KBM-7 (cell line): ENCODE data around the gene DUSP1.

Experiments used
- DNase-seq: peaks from one replicate; pipeline ENCODE4 v3.0.0-alpha.2; 2015
- in situ Hi-C: fragments of 300-500 bp; cut with MboI; formaldehyde crosslinking; loops from 2 replicates; pipeline ENCODE4 v1.14.3; 2020; ENCODE audit warnings: low sequenced_read_pairs, low pct_unique_long_range_greater_than_20kb, mixed read lengths

Gene DUSP1

GRCh38 chr5:172730981-172731679 is 39.9 kb downstream of the DUSP1 start:
- in situ Hi-C loops = no loop called here
- DNase-seq = no peak

- in situ Hi-C loops = no loop called here
These were observed 40.8 kb downstream of the DUSP1 start for GRCh38 chr5:172730222-172730621.

GRCh38 chr5:172729588-172729987 is 41.4 kb downstream of the DUSP1 start:
- no peak for DNase-seq
- in situ Hi-C loops = loop anchor here (10.0 kb wide), 1 partner anchor 195 kb away; no protein-coding TSS in a partner anchor

More at GRCh38 chr5:172730222-172730621, 40.8 kb downstream of the DUSP1 start:
- DNase-seq = no peak

DNA sequence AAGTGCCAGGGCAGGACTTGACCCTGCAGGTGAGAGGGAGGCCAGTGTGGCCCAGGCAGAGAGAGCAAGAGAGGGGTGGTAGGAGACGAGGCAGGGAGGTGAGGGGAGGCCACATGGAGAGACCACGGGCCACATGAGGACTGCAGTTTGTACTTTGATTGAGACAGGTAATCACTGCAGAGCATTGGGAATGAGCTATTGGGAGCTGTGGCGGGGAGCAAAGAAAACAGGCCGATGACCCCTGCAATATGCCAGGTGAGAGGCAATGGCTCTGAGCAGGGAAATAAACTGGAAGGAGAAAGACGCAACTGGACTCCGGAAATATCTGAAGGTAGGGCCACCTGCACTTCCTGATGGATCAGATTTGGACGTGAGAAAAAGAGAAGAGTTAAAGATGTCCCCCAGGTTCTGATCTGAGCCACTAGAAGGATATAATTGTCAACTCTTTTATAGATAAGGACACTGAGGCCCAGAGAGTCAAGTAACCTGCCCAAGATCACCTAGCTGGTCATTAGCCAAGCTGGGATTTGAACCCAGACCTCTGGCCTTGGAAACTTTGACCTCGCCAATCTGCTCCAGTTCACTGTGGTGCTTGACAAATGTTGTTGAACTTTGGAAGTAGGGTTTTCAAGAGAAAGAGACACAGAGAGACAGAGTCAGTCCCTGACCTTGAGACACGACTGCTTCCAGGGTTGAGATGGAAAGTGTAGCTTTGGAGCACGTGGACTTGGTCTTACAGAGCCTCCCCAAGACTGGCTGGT is 42.3 kb downstream of the DUSP1 start:
- in situ Hi-C loops = loop anchor here (10.0 kb wide), 1 partner anchor 196 kb away; no protein-coding TSS in a partner anchor
- DNase-seq = no peak

DNA sequence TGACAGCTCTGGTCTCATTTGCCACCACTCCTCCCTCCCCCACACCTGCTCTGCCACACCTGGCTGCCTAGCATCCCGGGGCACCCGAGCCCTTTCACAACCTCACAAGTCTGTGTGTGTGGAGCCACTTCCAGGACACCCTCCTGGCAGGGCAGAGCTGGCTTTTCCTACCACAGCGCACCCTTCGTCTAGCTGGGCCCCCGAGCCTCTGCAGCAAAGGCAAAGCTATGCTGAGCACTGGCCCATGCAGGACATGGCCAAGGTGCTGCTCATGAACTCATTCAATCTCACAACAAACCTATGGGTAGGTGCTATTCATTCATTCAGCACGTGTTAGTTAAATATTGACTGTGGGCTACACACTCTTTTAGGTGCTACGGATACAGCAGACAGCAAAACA is 43.4 kb downstream of the DUSP1 start:
- in situ Hi-C loops = loop anchor here (10.0 kb wide), 1 partner anchor 197 kb away; no protein-coding TSS in a partner anchor
- DNase-seq = no peak

- in situ Hi-C loops = loop anchor here (10.0 kb wide), 1 partner anchor 198 kb away; no protein-coding TSS in a partner anchor
- DNase-seq = no peak
These were observed 44.0 kb downstream of the DUSP1 start for GRCh38 chr5:172726966-172727365.

DNA sequence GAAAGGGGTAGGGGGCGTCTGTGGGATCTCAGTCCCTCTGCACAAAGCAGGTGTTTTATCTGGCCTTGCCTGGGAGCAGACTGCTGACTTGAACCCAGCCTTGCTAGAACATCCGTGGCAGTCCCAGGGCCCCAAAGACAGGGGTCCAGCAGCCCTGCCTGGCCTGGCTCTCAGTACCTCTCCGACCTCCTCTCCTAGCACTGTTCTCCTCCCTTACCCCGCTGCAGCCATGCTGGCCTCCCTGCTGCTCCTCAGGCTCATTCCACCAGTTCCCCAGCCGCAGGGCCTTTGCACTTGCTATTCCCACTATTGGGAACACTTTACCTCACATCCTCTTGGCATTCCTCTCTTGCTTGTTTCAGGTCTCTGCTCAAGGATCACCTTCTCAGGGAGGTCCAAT is 45.2 kb downstream of the DUSP1 start:
- in situ Hi-C loops = loop anchor here (10.0 kb wide), 1 partner anchor 199 kb away; no protein-coding TSS in a partner anchor

DNA sequence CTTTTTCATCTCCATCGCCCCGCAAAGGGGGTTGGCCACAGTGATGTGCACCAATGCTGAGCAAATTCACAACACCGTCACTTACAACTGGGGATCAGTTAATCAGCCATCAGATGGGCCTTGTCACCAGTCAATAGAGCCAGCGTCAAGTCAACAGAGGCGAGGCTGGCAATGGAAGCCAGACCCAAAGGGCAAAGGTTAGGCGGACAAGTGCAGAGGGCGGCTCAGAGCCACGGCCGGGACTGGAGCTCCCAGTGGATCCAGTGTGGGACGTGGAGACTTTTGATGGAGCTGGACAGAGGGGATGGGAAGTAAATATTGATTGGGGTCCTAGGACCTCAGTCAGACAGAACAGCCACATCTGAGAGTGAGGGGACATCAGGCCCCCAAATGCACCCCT is 45.7 kb downstream of the DUSP1 start:
- no peak for DNase-seq
- in situ Hi-C loops = loop anchor here (10.0 kb wide), 1 partner anchor 200 kb away; no protein-coding TSS in a partner anchor

More for the DNA sequence above, 45.2 kb downstream of the DUSP1 start:
- no peak for DNase-seq

- in situ Hi-C loops = loop anchor here (10.0 to 25.0 kb wide), 2 partner anchors 200 to 563 kb away; no protein-coding TSS in a partner anchor
These were observed 46.5 kb downstream of the DUSP1 start for GRCh38 chr5:172724242-172725183.

DNA sequence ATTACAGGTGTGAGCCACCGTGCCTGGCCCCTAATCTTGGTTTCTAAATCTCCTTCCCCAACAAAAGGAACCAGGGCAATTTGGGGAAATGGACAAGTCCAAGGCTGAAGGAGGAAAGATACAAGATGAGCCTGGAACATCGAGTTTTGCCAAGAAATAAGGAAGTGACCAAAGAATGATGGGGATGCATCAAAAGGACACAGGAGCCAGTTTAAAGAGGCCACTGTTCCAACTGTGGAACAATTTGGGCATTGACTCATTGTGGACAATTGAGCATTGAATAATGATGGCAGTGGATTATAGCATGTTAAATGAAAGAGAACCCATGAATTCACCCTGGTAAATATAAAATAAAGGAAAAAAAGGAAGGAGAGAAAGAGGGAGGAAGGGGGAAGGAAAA is 47.5 kb downstream of the DUSP1 start:
- no peak for DNase-seq
- in situ Hi-C loops = loop anchor here (10.0 to 25.0 kb wide), 2 partner anchors 201 to 564 kb away; no protein-coding TSS in a partner anchor

More at GRCh38 chr5:172724242-172725183, 46.5 kb downstream of the DUSP1 start:
- no peak for DNase-seq

- in situ Hi-C loops = loop anchor here (10.0 to 25.0 kb wide), 2 partner anchors 202 to 565 kb away; no protein-coding TSS in a partner anchor
- DNase-seq = no peak
These were observed 48.6 kb downstream of the DUSP1 start for GRCh38 chr5:172722327-172722815.

DNA sequence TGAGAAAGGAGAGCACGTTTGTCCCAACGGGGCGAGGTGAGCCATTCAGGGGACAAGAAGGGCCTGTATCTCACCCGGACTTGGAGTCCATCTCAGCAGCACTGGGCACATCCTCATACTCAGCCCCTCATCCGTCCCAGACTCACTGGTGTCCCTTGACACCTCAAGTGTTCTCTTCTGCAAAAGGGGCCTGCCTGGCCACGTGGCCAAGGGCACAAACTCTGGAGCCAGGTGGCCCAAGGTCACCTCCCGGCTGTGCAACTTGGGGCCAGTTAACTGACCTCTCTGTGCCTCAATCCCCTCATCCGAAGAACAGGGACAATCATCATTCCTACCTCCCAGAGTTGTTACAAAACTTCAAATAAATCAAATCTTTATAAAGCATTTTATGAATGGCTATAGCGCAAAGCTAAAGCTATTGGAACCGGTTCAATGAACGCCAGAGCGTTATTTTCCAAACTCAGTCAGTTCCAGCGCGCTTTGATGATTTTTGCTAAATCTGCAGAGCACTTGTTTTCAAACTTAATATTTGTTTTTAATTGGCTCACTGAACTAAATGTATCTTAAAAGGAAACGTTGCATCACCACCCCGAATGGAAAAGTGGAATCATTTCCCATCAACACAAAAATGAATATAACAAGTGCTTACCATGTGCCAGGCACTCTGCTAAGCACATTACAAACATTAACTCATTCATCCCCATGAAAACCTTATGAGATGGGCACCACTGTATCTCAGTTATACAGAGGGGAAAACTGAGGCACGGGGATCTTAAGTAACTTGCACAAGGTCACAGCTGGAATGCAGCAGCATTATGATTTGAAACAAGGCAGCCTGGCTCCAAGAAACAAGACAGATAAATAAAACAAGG is 49.3 kb downstream of the DUSP1 start:
- in situ Hi-C loops = loop anchor here (10.0 to 25.0 kb wide), 2 partner anchors 203 to 566 kb away; no protein-coding TSS in a partner anchor
- no peak for DNase-seq

- in situ Hi-C loops = loop anchor here (10.0 to 25.0 kb wide), 2 partner anchors 204 to 567 kb away; no protein-coding TSS in a partner anchor
- DNase-seq = no peak
These were observed 50.3 kb downstream of the DUSP1 start for GRCh38 chr5:172720655-172721054.

- in situ Hi-C loops = loop anchor here (25.0 kb wide), 1 partner anchor 568 kb away; no protein-coding TSS in a partner anchor
- no peak for DNase-seq
These were observed 51.8 kb downstream of the DUSP1 start for GRCh38 chr5:172719211-172719610.

DNA sequence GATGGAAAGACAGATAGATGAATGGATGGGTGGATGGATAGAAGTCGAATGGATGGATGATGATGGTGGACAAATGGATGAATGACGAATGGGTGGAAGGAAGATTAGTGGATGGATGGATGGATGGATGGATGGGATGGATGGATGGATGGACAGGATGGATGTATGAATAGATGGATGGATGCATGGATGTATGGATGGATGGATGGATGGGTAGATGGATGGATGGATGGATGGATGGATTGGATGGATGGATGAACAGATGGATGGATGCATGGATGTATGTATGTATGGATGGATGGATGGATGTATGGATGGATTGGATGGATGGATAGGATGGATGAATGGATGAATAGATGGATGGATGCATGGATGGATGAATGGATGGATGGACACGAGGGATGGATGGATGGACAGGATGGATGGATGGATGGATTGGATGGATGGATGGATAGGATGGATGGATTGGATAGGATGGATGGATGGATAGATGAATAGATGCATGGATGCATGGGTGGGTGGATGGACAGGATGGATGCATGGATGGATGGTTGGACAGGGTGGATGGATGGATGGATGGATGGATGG is 52.4 kb downstream of the DUSP1 start:
- in situ Hi-C loops = loop anchor here (25.0 kb wide), 1 partner anchor 569 kb away; no protein-coding TSS in a partner anchor
- no peak for DNase-seq
